HPDE6-E6E7 (cell line): ENCODE results near the gene NEK11.
A peak's percentile ranks its signal among the peaks of the same experiment; 100 is the strongest.

Experiments used
- DNase-seq: peaks from one replicate; pipeline ENCODE4 v3.0.0; 2011; ENCODE audit warnings: missing footprints; ENCODE audit errors: extremely low spot score

The NEK11 gene

GRCh38 chr3:131140891-131141290 is 114.2 kb downstream of the NEK11 start:
- DNase-seq = no peak

- no peak for DNase-seq
Observed at GRCh38 chr3:131141770-131142169, 115.1 kb downstream of the NEK11 start.

GRCh38 chr3:131142580-131142979 is 115.9 kb downstream of the NEK11 start:
- DNase-seq = no peak

GRCh38 chr3:131143802-131144201 is 117.1 kb downstream of the NEK11 start:
- DNase-seq = no peak

GRCh38 chr3:131147534-131147933 is 120.9 kb downstream of the NEK11 start:
- no peak for DNase-seq

- DNase-seq = no peak
Observed at GRCh38 chr3:131158434-131158833, 131.8 kb downstream of the NEK11 start.

- DNase-seq = no peak
Observed at GRCh38 chr3:131162516-131162915, 135.8 kb downstream of the NEK11 start.

GRCh38 chr3:131167867-131168266 is 141.2 kb downstream of the NEK11 start:
- DNase-seq = no peak

- no peak for DNase-seq
Observed at GRCh38 chr3:131169331-131169730, 142.7 kb downstream of the NEK11 start.

GRCh38 chr3:131172502-131173200 is 146.0 kb downstream of the NEK11 start:
- no peak for DNase-seq

- no peak for DNase-seq
Observed at GRCh38 chr3:131174752-131175151, 148.1 kb downstream of the NEK11 start.

GRCh38 chr3:131178710-131179375 is 152.2 kb downstream of the NEK11 start:
- no peak for DNase-seq

- no peak for DNase-seq
Observed at GRCh38 chr3:131192701-131193100, 166.0 kb downstream of the NEK11 start.

GRCh38 chr3:131193641-131194238 is 167.1 kb downstream of the NEK11 start:
- no peak for DNase-seq

GRCh38 chr3:131194816-131195215 is 168.1 kb downstream of the NEK11 start:
- no peak for DNase-seq

- no peak for DNase-seq
Observed at GRCh38 chr3:131200636-131201199, 174.0 kb downstream of the NEK11 start.

- DNase-seq = no peak
Observed at GRCh38 chr3:131216330-131216729, 189.7 kb downstream of the NEK11 start.

- DNase-seq = peak; percentile 26
Observed at GRCh38 chr3:131216801-131217200, 190.1 kb downstream of the NEK11 start.

- DNase-seq = peak; percentile 22
Observed at GRCh38 chr3:131217296-131217741, 190.6 kb downstream of the NEK11 start.

- DNase-seq = no peak
Observed at GRCh38 chr3:131218196-131218595, 191.5 kb downstream of the NEK11 start.

GRCh38 chr3:131221731-131222130 is 195.1 kb downstream of the NEK11 start:
- no peak for DNase-seq

- no peak for DNase-seq
Observed at GRCh38 chr3:131222599-131222998, 195.9 kb downstream of the NEK11 start.
